Aorta (tissue), 5 donors: ENCODE results near the gene NFIC. TPM values are rescaled to one million over a fixed set of nuclear protein-coding genes. Genes with fewer than 3 reads are reported as not detected.

ENCODE experiments used
- ATAC-seq: fragments of 200-7000 bp; cut with Tn5 transposase; one replicate; pipeline ENCODE4 v1.9.1; 2022; ENCODE audit warnings: moderate library complexity; ENCODE audit not compliant: low FRiP score
- DNase-seq, 2 donors: peaks; one replicate each; pipeline ENCODE4 v3.0.0-alpha.2; 2020
- H3K27ac ChIP-seq, 2 donors: one replicate each; pipeline ENCODE4 v1.5.1; 2013; ENCODE audit warnings: low read length in 2 of 2, mild to moderate bottlenecking in 2 of 2, moderate library complexity in 2 of 2, control low read depth in 1 of 2, inconsistent platforms in 1 of 2, low read depth in 1 of 2
- H3K27me3 ChIP-seq, 2 donors: one replicate each; pipeline ENCODE4 v1.6.1; 2013; ENCODE audit warnings: control low read depth in 1 of 2, low read length in 1 of 2, mild to moderate bottlenecking in 1 of 2, moderate library complexity in 1 of 2; ENCODE audit not compliant: insufficient read depth in 2 of 2, control insufficient read depth in 1 of 2
- H3K36me3 ChIP-seq, 2 donors: one replicate each; pipeline ENCODE4 v1.6.1; 2013; ENCODE audit warnings: control low read depth in 1 of 2, low read length in 1 of 2, mild to moderate bottlenecking in 1 of 2; ENCODE audit not compliant: insufficient read depth in 2 of 2, control insufficient read depth in 1 of 2
- H3K4me1 ChIP-seq, 2 donors: one replicate each; pipeline ENCODE4 v1.6.1; 2013; ENCODE audit warnings: low read length in 2 of 2, control low read depth in 1 of 2, mild to moderate bottlenecking in 1 of 2, moderate library complexity in 1 of 2; ENCODE audit not compliant: insufficient read depth in 2 of 2, control insufficient read depth in 1 of 2
- H3K4me3 ChIP-seq, 2 donors: one replicate each; pipeline ENCODE4 v1.5.1; 2013; ENCODE audit warnings: low read length in 2 of 2, control low read depth in 1 of 2, mild to moderate bottlenecking in 1 of 2
- H3K9me3 ChIP-seq: one replicate; pipeline ENCODE4 v1.6.1; 2013; ENCODE audit warnings: mild to moderate bottlenecking, low read length; ENCODE audit not compliant: control insufficient read depth
- WGBS, 2 donors: extraction: QIAGEN DNeasy Blood & Tissue Kit; methylation state at CpG; one replicate each; pipeline ENCODE4 v1.1.7; 2013; 5-methylcytosine and 5-hydroxymethylcytosine counted together
- intact Hi-C, 2 donors: fragments of 100-400 bp; cut with DNase I; formaldehyde crosslinking; loops; one replicate each; pipeline versions ENCODE4 v1.14.2 to v1.15.0; 2022
- polyA plus RNA-seq, 2 donors: library from polyadenylated mRNA; stranded (reverse); fragments of 200-250 nt; gene quantifications; one replicate each; pipeline ENCODE4 v1.2.3, GENCODE V29; 2013
- total RNA-seq, 2 donors: library from RNA; stranded (reverse); fragmentation: NEBNext Ultra II Directional; extraction: Animal tissue kit (Norgen Biotek cat#: 25700); gene quantifications; one replicate each; pipeline ENCODE4 v1.2.1, GENCODE V29; 2021
- donor health status: healthy with polysubstance abuse.
- donor health status: Bipolar disorder and iron deficiency.
- donor health status: DM: no; HTN: no; CAD: no.
- donor health status: DM: no; HTN: no; CAD: no.
- donor health status: DM: yes; HTN: yes; CAD: no.

NFIC gene
- total and polyA plus RNA-seq, 4 donors: 37.5 to 188 (median 106) TPM

- Histone ChIP-seq H3K27me3 (no peaks in the 10 kb centered on the region), H3K36me3 (peaks cover 0 to 3% of the 10 kb centered on the region in 2 donors), H3K4me1 (no peaks in the 10 kb centered on the region), H3K27ac (no peak overlapping the region), H3K9me3 (no peaks in the 10 kb centered on the region), H3K4me3 (no peak overlapping the region)
- no peak for DNase-seq
- no peak for ATAC-seq
- 90 to 91% methylated on average over 18 of the region's 18 CpGs for WGBS, 2 donors
- intact Hi-C loops: loop anchor here (5.0 kb wide), 2 partner anchors 35 to 40 kb away; no protein-coding TSS in a partner anchor
Observed at GRCh38 chr19:3431760-3432397, 65.5 kb downstream of the NFIC start.

DNA sequence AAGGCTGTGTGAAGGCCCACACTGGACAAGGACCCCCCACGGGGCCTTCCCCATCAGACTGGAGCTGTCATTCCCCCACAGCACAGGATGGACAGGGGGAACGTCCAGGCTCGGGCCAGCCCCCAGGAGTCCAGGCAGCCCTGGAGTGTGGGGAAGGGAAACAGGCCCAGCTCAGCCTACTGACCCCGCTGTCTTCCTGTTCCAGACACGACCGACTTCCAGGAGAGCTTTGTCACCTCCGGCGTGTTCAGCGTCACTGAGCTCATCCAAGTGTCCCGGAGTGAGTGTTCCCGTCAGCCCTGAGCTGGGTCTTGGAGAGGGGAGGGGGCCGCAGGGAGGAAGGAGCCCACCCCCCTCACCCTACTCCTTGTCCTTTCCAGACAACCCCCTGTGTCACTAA, 66.9 kb downstream of the NFIC start:
- H3K36me3 ChIP-seq: peaks cover 0 to 3% of the 10 kb centered on the region in 2 donors
- peak overlapping the region in 1 of 2 donors; percentile 15 for H3K27ac ChIP-seq
- no peaks in the 10 kb centered on the region for H3K9me3 ChIP-seq
- intact Hi-C loops: loop anchor here (5.0 kb wide), 2 partner anchors 34 to 39 kb away; no protein-coding TSS in a partner anchor
- H3K27me3 ChIP-seq: no peaks in the 10 kb centered on the region
- WGBS, 2 donors: 78 to 81% methylated on average over 12 of the region's 12 CpGs
- ATAC-seq (no peak), DNase-seq (no peak)
- no peaks in the 10 kb centered on the region for H3K4me1 ChIP-seq
- H3K4me3 ChIP-seq: no peak overlapping the region

GRCh38 chr19:3433805-3434540, 67.6 kb downstream of the NFIC start:
- Histone ChIP-seq H3K27me3 (no peaks in the 10 kb centered on the region), H3K27ac (peak overlapping the region in 1 of 2 donors; percentile 32), H3K4me3 (no peak overlapping the region), H3K4me1 (no peaks in the 10 kb centered on the region), H3K9me3 (no peaks in the 10 kb centered on the region), H3K36me3 (peaks cover 0 to 5% of the 10 kb centered on the region in 2 donors)
- DNase-seq (no peak), ATAC-seq (no peak)
- intact Hi-C loops: loop anchor here (5.0 kb wide), 2 partner anchors 33 to 38 kb away; no protein-coding TSS in a partner anchor
- WGBS, 2 donors: 89 to 90% methylated on average over 11 of the region's 11 CpGs

DNA sequence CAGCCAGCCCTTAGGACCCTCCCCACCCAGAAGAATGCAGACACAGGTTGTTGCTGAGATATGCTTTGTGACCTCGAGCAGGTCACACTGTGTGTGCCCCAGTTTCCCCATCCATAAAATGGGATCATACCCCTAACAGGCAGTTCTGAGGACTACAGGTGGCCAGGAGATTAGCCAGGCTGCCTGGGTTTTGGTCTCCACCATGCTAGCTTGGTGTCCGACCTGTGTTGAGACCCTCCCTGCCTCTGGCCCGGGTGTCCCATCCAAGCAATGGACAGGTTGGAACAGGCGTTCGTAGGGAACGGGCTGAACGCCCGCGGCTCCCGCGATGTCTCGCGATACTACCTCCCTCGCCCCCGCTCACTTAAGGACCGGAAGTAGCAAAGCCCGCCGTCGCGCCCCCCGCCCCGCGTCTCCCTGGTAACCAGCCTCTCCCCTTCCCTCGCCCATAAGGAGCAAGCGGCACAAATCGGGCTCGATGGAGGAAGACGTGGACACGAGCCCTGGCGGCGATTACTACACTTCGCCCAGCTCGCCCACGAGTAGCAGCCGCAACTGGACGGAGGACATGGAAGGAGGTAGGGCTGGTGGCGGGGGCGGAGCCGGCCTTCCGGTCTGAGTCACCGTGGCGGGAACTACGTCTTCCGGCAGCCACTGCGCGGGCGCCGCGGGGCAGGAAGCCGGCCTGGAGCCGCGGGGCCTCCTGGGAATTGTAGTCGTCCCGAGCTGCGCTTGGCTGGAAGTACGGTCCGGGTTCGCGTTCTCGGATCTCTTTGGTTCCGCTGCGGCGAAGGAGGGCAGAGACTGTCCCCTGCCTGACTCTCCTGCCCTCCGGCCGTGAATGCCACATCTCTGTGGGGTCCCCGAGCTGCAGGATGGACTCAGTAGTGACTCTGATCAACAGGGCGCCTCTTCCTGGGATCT, 68.5 kb downstream of the NFIC start:
- Histone ChIP-seq H3K4me1 (no peaks in the 10 kb centered on the region), H3K27me3 (no peaks in the 10 kb centered on the region), H3K4me3 (no peak overlapping the region), H3K36me3 (peaks cover 0 to 5% of the 10 kb centered on the region in 2 donors), H3K9me3 (no peaks in the 10 kb centered on the region), H3K27ac (peak overlapping the region in 1 of 2 donors; percentile 58)
- peak; percentile 97 for ATAC-seq
- DNase-seq: peak; percentile 99 to 100
- intact Hi-C loops: loop anchor here (5.0 kb wide), 2 partner anchors 32 to 37 kb away; no protein-coding TSS in a partner anchor
- 3 to 4% methylated on average over 49 to 67 of the region's 67 CpGs for WGBS, 2 donors

DNA sequence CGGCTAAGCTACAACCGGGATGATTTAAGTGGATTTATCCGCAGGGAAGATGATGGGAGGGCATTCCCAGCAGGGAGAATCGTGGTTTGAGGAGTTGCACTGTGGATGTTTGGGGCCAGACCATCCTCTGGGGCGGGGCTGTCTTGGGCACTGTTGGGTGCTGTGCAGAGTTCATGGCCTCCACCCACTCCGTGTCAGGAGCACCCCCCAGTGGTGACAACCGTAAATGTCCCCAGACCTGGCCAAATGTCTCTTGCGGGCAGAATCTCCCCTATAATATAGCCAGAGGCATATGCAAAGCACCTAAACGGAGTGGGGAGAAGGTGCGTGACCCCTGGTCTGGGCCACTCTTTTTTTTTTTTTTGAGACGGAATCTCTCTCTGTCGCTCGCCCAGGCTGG, 73.7 kb downstream of the NFIC start:
- Histone ChIP-seq H3K4me1 (no peaks in the 10 kb centered on the region), H3K36me3 (peaks cover 0 to 5% of the 10 kb centered on the region in 2 donors), H3K27me3 (no peaks in the 10 kb centered on the region), H3K9me3 (no peaks in the 10 kb centered on the region), H3K4me3 (no peak overlapping the region), H3K27ac (no peak overlapping the region)
- intact Hi-C loops: no loop called here
- DNase-seq (peak; percentile 70 to 82), ATAC-seq (no peak)
- WGBS, 2 donors: 63 to 73% methylated on average over 13 of the region's 13 CpGs

DNA sequence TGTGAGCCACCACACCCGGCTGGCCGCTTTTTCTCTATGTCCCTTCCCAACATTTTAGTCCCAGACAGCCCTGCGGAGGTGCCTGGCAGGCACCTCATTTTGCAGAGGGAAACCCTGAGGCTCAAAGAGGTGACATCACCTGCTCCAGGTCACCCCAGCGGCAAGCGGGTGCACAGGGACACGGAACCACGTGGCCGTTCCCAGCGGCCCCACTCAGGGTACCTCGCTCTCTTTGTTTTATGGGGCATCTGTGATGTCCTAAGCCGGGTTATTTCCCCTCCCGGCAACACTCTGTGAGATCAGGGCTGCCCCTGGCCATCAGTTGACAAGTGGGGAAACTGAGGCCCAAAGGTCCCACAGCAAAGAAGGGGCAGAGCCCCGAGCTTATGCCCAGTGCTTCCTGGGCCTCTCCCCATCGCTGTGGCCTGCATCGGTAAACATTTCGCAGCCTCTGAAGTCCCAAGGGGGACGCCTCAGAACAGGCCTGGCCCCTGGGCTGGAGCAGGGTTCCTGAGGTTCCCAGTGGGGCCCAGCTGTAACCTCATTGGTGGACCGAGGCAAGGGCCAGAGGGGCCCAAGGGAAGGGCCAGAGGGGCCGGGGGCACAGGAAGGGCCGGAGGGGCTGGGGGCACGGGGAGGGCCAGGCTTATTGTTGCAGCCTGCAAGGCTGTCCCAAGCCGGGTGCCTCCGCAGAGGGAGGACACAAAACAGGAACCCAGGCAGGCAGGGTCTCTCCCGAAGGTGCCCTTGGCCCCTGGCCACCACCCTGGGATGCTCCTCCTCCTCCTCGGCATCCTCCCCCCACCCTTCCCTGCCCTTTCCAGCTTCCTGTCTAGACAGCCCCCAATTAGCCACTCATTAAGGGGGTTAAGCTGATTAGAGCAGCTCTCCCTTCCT, 75.0 kb downstream of the NFIC start:
- H3K4me1 ChIP-seq: no peaks in the 10 kb centered on the region
- ATAC-seq (peak; percentile 34), DNase-seq (peak in 1 of 2 donors; percentile 74)
- H3K27ac ChIP-seq: no peak overlapping the region
- intact Hi-C loops: no loop called here
- WGBS, 2 donors: 64 to 66% methylated on average over 25 of the region's 25 CpGs
- H3K36me3 ChIP-seq: peaks cover 0 to 5% of the 10 kb centered on the region in 2 donors
- no peaks in the 10 kb centered on the region for H3K27me3 ChIP-seq
- H3K4me3 ChIP-seq: no peak overlapping the region
- H3K9me3 ChIP-seq: no peaks in the 10 kb centered on the region

- Histone ChIP-seq H3K27me3 (no peaks in the 10 kb centered on the region), H3K27ac (no peak overlapping the region), H3K4me3 (no peak overlapping the region), H3K4me1 (no peaks in the 10 kb centered on the region), H3K9me3 (no peaks in the 10 kb centered on the region), H3K36me3 (peaks cover 0 to 5% of the 10 kb centered on the region in 2 donors)
- intact Hi-C loops: no loop called here
- 43 to 54% methylated on average over 14 of the region's 14 CpGs for WGBS, 2 donors
- DNase-seq (no peak), ATAC-seq (no peak)
Observed at GRCh38 chr19:3441986-3442329, 75.6 kb downstream of the NFIC start.
